GM12873 (cell line): ENCODE data around the gene POU2F2.

Experiments
- CTCF ChIP-seq: IDR thresholded peaks from 2 replicates; pipeline ENCODE4 v1.5.1; 2012; ENCODE audit warnings: low read depth, mild to moderate bottlenecking, moderate library complexity, low read length, control low read depth; ENCODE audit not compliant: insufficient read depth; ENCODE audit errors: missing control alignments

The POU2F2 gene

GRCh38 chr19:42174958-42175734 lies 42.9 kb upstream of the POU2F2 start:
- TF ChIP-seq CTCF: no peak

- no peak for TF ChIP-seq CTCF
Measured at GRCh38 chr19:42174188-42174587, 41.9 kb upstream of the POU2F2 start.

- no peak for TF ChIP-seq CTCF
Measured at GRCh38 chr19:42173695-42174094, 41.4 kb upstream of the POU2F2 start.

GRCh38 chr19:42172261-42172660 lies 40.0 kb upstream of the POU2F2 start:
- TF ChIP-seq CTCF: no peak

GRCh38 chr19:42170715-42171114 lies 38.5 kb upstream of the POU2F2 start:
- TF ChIP-seq CTCF: no peak

GRCh38 chr19:42169486-42170413 lies 37.5 kb upstream of the POU2F2 start:
- no peak for TF ChIP-seq CTCF

GRCh38 chr19:42168206-42168605 lies 36.0 kb upstream of the POU2F2 start:
- TF ChIP-seq CTCF: no peak
